Gastroesophageal sphincter (tissue), 4 donors: Measurements from ENCODE around the gene ARID2. TPM values are rescaled to one million over a fixed set of nuclear protein-coding genes. Genes with fewer than 3 reads are reported as not detected.

Experiments used
- ATAC-seq: fragments of 150-250 bp; one replicate; pipeline ENCODE4 v1.9.1; 2016; ENCODE audit warnings: mild to moderate bottlenecking, moderate library complexity
- H3K27ac ChIP-seq, 4 donors: fragments of 200-600 bp; sonication (generic) in 3 of 4; 1 replicate in 3 of 4; 2 replicates in 1 of 4; pipeline ENCODE4 v1.5.1; 2016 to 2019
- H3K27me3 ChIP-seq: fragments of 200-600 bp; sonication (generic); one replicate; pipeline ENCODE4 v1.5.1; 2019
- H3K36me3 ChIP-seq, 2 donors: fragments of 200-600 bp; sonication (generic); one replicate each; pipeline ENCODE4 v1.5.1; 2019; ENCODE audit warnings: control low read depth in 1 of 2
- H3K4me1 ChIP-seq, 3 donors: fragments of 200-600 bp; sonication (generic); 1 replicate in 2 of 3; 2 replicates in 1 of 3; pipeline ENCODE4 v1.5.1; 2016 to 2019; ENCODE audit warnings: control low read depth in 2 of 3
- H3K4me3 ChIP-seq, 2 donors: fragments of 200-600 bp; sonication (generic); one replicate each; pipeline ENCODE4 v1.5.1; 2019; ENCODE audit warnings: mild to moderate bottlenecking in 1 of 2, moderate library complexity in 1 of 2
- H3K9me3 ChIP-seq, 3 donors: fragments of 200-600 bp; sonication (generic); one replicate each; pipeline ENCODE4 v1.5.1; 2017 to 2019; ENCODE audit warnings: control low read depth in 2 of 3
- CTCF ChIP-seq, 4 experiments: fragments of 200-600 bp in 2 of 4; fragments of 450-650 bp in 2 of 4; sonication (generic) in 1 of 4; IDR thresholded peaks; one replicate each; pipeline ENCODE4 v1.5.1; 2017 to 2019; ENCODE audit warnings: antibody characterized with exemption in 4 of 4, mild to moderate bottlenecking in 2 of 4, moderate library complexity in 2 of 4
- EP300 ChIP-seq: sonication (generic); formaldehyde crosslinking; IDR thresholded peaks from one replicate; pipeline ENCODE4 v1.6.1; 2017; ENCODE audit warnings: antibody characterized with exemption, mild to moderate bottlenecking
- POLR2A ChIP-seq, 2 donors: fragments of 450-650 bp; IDR thresholded peaks; one replicate each; pipeline ENCODE4 v1.6.1; 2017; ENCODE audit warnings: antibody characterized with exemption in 2 of 2, mild to moderate bottlenecking in 2 of 2, moderate library complexity in 1 of 2
- POLR2AphosphoS5 ChIP-seq: sonication (generic); formaldehyde crosslinking; IDR thresholded peaks from one replicate; pipeline ENCODE4 v1.6.1; 2017; ENCODE audit warnings: antibody characterized with exemption
- WGBS, 2 donors: methylation state at CpG; one replicate each; pipeline ENCODE4 v1.1.5; 2018; ENCODE audit warnings: low coverage in 1 of 2; 5-methylcytosine and 5-hydroxymethylcytosine counted together
- total RNA-seq, 4 donors: library from RNA; depleted of rRNA; stranded (reverse); fragments of >200 nt; gene quantifications; one replicate each; pipeline ENCODE4 v1.1.0, GENCODE V29; 2016

ARID2 gene
- total RNA-seq, 4 donors from 2014 or later = 28.9 to 49.0 (median 32.1) TPM

- Histone ChIP-seq H3K4me3 (no peak overlapping the region), H3K9me3 (no peaks in the 10 kb centered on the region), H3K27me3 (no peaks in the 10 kb centered on the region), H3K27ac (no peak overlapping the region), H3K4me1 (peaks cover 0 to 6% (median 0%) of the 10 kb centered on the region in 3 donors), H3K36me3 (no peaks in the 10 kb centered on the region)
- WGBS, 2 donors = 92 to 95% methylated on average over 2 of the region's 2 CpGs
- TF ChIP-seq CTCF (IDR thresholded peaks at IDR 0.05) = no peak
- no peak for TF ChIP-seq POLR2A (IDR thresholded peaks at IDR 0.05)
- TF ChIP-seq EP300 = no peak
- TF ChIP-seq POLR2AphosphoS5 = no peak
- no peak for ATAC-seq
These were observed 72.1 kb downstream of the ARID2 start for GRCh38 chr12:45801625-45802024.

- Histone ChIP-seq H3K4me3 (no peak overlapping the region), H3K9me3 (no peaks in the 10 kb centered on the region), H3K27ac (no peak overlapping the region), H3K4me1 (peaks cover 0 to 17% (median 1%) of the 10 kb centered on the region in 3 donors), H3K27me3 (no peaks in the 10 kb centered on the region), H3K36me3 (no peaks in the 10 kb centered on the region)
- ATAC-seq = no peak
- no peak for TF ChIP-seq POLR2AphosphoS5
- no peak for TF ChIP-seq CTCF (IDR thresholded peaks at IDR 0.05)
- TF ChIP-seq POLR2A (IDR thresholded peaks at IDR 0.05) = no peak
- no peak for TF ChIP-seq EP300
These were observed 73.6 kb downstream of the ARID2 start for GRCh38 chr12:45803111-45803510.

GRCh38 chr12:45816652-45817051, 87.1 kb downstream of the ARID2 start:
- peaks cover 0 to 11% (median 0%) of the 10 kb centered on the region in 3 donors for H3K4me1 ChIP-seq
- no peaks in the 10 kb centered on the region for H3K9me3 ChIP-seq
- TF ChIP-seq POLR2A (IDR thresholded peaks at IDR 0.05) (no peak), EP300 (no peak), CTCF (IDR thresholded peaks at IDR 0.05) (no peak), POLR2AphosphoS5 (no peak)
- H3K27ac ChIP-seq = no peak overlapping the region
- peaks cover 0 to 11% of the 10 kb centered on the region in 2 donors for H3K36me3 ChIP-seq
- no peak for ATAC-seq
- H3K27me3 ChIP-seq = no peaks in the 10 kb centered on the region
- H3K4me3 ChIP-seq = no peak overlapping the region
- WGBS, 2 donors = 38 to 50% methylated on average over 1 of the region's 1 CpG

GRCh38 chr12:45827974-45828373, 98.5 kb downstream of the ARID2 start:
- Histone ChIP-seq H3K36me3 (peaks cover 0 to 18% of the 10 kb centered on the region in 2 donors), H3K9me3 (no peaks in the 10 kb centered on the region), H3K27ac (no peak overlapping the region), H3K27me3 (no peaks in the 10 kb centered on the region), H3K4me1 (peaks cover 0 to 12% (median 0%) of the 10 kb centered on the region in 3 donors), H3K4me3 (no peak overlapping the region)
- 80% methylated on average over 3 of the region's 3 CpGs for WGBS, 2 donors
- ATAC-seq = no peak
- no peak for TF ChIP-seq CTCF (IDR thresholded peaks at IDR 0.05)
- no peak for TF ChIP-seq POLR2AphosphoS5
- TF ChIP-seq EP300 = no peak
- TF ChIP-seq POLR2A (IDR thresholded peaks at IDR 0.05) = no peak

GRCh38 chr12:45828402-45828801, 98.9 kb downstream of the ARID2 start:
- WGBS, 2 donors = 32 to 64% methylated on average over 2 of the region's 2 CpGs
- no peaks in the 10 kb centered on the region for H3K9me3 ChIP-seq
- TF ChIP-seq POLR2AphosphoS5 (no peak), EP300 (no peak), POLR2A (IDR thresholded peaks at IDR 0.05) (no peak), CTCF (IDR thresholded peaks at IDR 0.05) (no peak)
- no peak overlapping the region for H3K4me3 ChIP-seq
- H3K36me3 ChIP-seq = peaks cover 0 to 14% of the 10 kb centered on the region in 2 donors
- no peak for ATAC-seq
- peaks cover 0 to 16% (median 0%) of the 10 kb centered on the region in 3 donors for H3K4me1 ChIP-seq
- H3K27ac ChIP-seq = no peak overlapping the region
- no peaks in the 10 kb centered on the region for H3K27me3 ChIP-seq
